NT2/D1 (cell line): ENCODE data around the gene MAOA.

Source experiments
- SUZ12 ChIP-seq: IDR thresholded peaks from 2 replicates; pipeline ENCODE4 v1.6.1; 2011; ENCODE audit not compliant: insufficient read length, insufficient read depth; ENCODE audit errors: extremely low read depth
- YY1 ChIP-seq: IDR thresholded peaks from 2 replicates; pipeline ENCODE4 v1.6.1; 2011; ENCODE audit not compliant: insufficient read length, insufficient read depth
- ZNF274 ChIP-seq: IDR thresholded peaks from 2 replicates; pipeline ENCODE4 v1.6.1; 2011; ENCODE audit warnings: mild to moderate bottlenecking, low read depth, low read length

- TF ChIP-seq SUZ12 (no peak), YY1 (no peak), ZNF274 (no peak)
These were observed 37.5 kb upstream of the MAOA start for GRCh38 chrX:43618366-43619205.
